Astrocyte (in vitro differentiated cells and primary cell): ENCODE results near the gene FOSL2. TPM values are rescaled to one million over a fixed set of nuclear protein-coding genes. Genes with fewer than 3 reads are reported as not detected.

ENCODE experiments used
- DNase-seq: peaks from one replicate; pipeline ENCODE4 v3.0.0-alpha.2; 2010; ENCODE audit warnings: low read depth
- FAIRE-seq: peaks from 2 replicates; lab custom pipeline; 2011; peaks lifted over from hg19 to GRCh38; lab: Jason Lieb, UNC
- H2AFZ ChIP-seq: 2 replicates; pipeline ENCODE4 v1.6.0; 2012; ENCODE audit warnings: low read depth, low read length, inconsistent platforms
- H3K27ac ChIP-seq: 2 replicates; pipeline ENCODE4 v1.5.1; 2011; ENCODE audit warnings: low read depth, low read length, inconsistent platforms
- H3K27me3 ChIP-seq: 2 replicates; pipeline ENCODE4 v1.6.0; 2011; ENCODE audit warnings: low read length, inconsistent platforms; ENCODE audit not compliant: insufficient read depth
- H3K36me3 ChIP-seq: 2 replicates; pipeline ENCODE4 v1.5.1; 2011; ENCODE audit warnings: low read length, inconsistent platforms; ENCODE audit not compliant: insufficient read depth
- H3K4me1 ChIP-seq: 2 replicates; pipeline ENCODE4 v1.5.1; 2011; ENCODE audit warnings: low read length, inconsistent platforms; ENCODE audit not compliant: insufficient read depth
- H3K4me2 ChIP-seq: 2 replicates; pipeline ENCODE4 v1.6.0; 2012; ENCODE audit warnings: low read length, inconsistent platforms
- H3K4me3 ChIP-seq: 2 replicates; pipeline ENCODE4 v1.5.1; 2011; ENCODE audit warnings: low read depth, mild to moderate bottlenecking, low read length, inconsistent platforms; ENCODE audit not compliant: insufficient read depth
- H3K79me2 ChIP-seq: 2 replicates; pipeline ENCODE4 v1.6.0; 2012; ENCODE audit warnings: mild to moderate bottlenecking, low read length, inconsistent platforms; ENCODE audit not compliant: insufficient read depth
- H3K9ac ChIP-seq: 2 replicates; pipeline ENCODE4 v1.6.0; 2012; ENCODE audit warnings: mild to moderate bottlenecking, low read length, inconsistent platforms
- H3K9me3 ChIP-seq: 2 replicates; pipeline ENCODE4 v1.5.1; 2012; ENCODE audit warnings: low read depth, mild to moderate bottlenecking, low read length, inconsistent platforms; ENCODE audit not compliant: insufficient read depth
- H4K20me1 ChIP-seq: 2 replicates; pipeline ENCODE4 v1.6.0; 2012; ENCODE audit warnings: low read length, inconsistent platforms; ENCODE audit not compliant: insufficient read depth
- H3K27ac Mint-ChIP-seq: one replicate; pipeline ENCODE4 v1.8.0; 2021; ENCODE audit warnings: mild to moderate bottlenecking, mixed read lengths; ENCODE audit not compliant: unreplicated experiment
- H3K27me3 Mint-ChIP-seq: one replicate; pipeline ENCODE4 v1.8.0; 2021; ENCODE audit warnings: low read depth, mixed read lengths; ENCODE audit not compliant: unreplicated experiment
- H3K36me3 Mint-ChIP-seq: one replicate; pipeline ENCODE4 v1.8.0; 2021; ENCODE audit warnings: low read depth, mixed read lengths; ENCODE audit not compliant: unreplicated experiment
- H3K4me1 Mint-ChIP-seq: one replicate; pipeline ENCODE4 v1.8.0; 2021; ENCODE audit warnings: low read depth, mixed read lengths; ENCODE audit not compliant: unreplicated experiment
- H3K4me3 Mint-ChIP-seq: one replicate; pipeline ENCODE4 v1.8.0; 2021; ENCODE audit warnings: mild to moderate bottlenecking, moderate library complexity, mixed read lengths; ENCODE audit not compliant: unreplicated experiment
- H3K9me3 Mint-ChIP-seq: one replicate; pipeline ENCODE4 v1.8.0; 2021; ENCODE audit warnings: mild to moderate bottlenecking, mixed read lengths; ENCODE audit not compliant: unreplicated experiment
- CTCF ChIP-seq: IDR thresholded peaks from 2 replicates; pipeline ENCODE4 v1.5.1; 2011; ENCODE audit warnings: low read depth, mild to moderate bottlenecking, inconsistent platforms, low read length, moderate library complexity; ENCODE audit not compliant: insufficient read depth
- EZH2 ChIP-seq: IDR thresholded peaks from 2 replicates; pipeline ENCODE4 v1.6.1; 2012; ENCODE audit warnings: mild to moderate bottlenecking, low read length, inconsistent platforms; ENCODE audit not compliant: insufficient read depth
- total RNA-seq: library from RNA; stranded (reverse); gene quantifications from 2 replicates; pipeline ENCODE4 v1.2.1, GENCODE V29; 2021

Gene FOSL2
- total RNA-seq, 1 donor from 2014 or later, result 158 TPM

DNA sequence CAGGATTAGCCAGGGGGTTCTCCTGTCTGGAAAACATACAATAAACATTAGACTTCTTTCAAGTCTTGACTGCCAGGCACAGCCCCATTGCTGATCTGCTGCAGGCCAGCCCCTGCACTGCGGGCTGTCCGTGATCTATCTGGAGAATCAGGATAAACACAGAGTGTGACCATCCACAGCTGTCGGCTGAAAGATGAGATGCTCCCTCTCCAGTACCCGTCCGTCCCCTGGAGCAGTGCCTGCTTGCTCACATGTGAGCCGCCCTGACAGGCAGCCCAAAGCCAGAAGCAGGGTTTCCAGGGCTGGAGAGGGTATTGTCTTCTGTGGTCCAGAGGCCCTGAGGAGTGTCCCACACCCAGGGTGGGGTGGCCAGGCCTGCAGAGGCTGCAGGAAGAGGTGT, 46.1 kb upstream of the FOSL2 start:
- Histone ChIP-seq H3K36me3 (no peaks in the 10 kb centered on the region), H3K27ac (no peak overlapping the region), H3K4me3 (no peak overlapping the region), H3K9ac (no peak overlapping the region), H4K20me1 (no peaks in the 10 kb centered on the region), H3K4me1 (peaks cover 14% of the 10 kb centered on the region), H3K9me3 (no peaks in the 10 kb centered on the region), H3K4me2 (no peak overlapping the region), H3K79me2 (no peaks in the 10 kb centered on the region), H3K27me3 (no peaks in the 10 kb centered on the region), H2AFZ (no peak overlapping the region)
- H3K27ac Mint-ChIP-seq, result no peak overlapping the region
- H3K36me3 Mint-ChIP-seq, result no peaks in the 10 kb centered on the region
- H3K9me3 Mint-ChIP-seq, result no peaks in the 10 kb centered on the region
- TF ChIP-seq CTCF (no peak), EZH2 (no peak)
- H3K27me3 Mint-ChIP-seq, result peaks cover 8% of the 10 kb centered on the region
- FAIRE-seq, result no peak
- no peak for DNase-seq
- H3K4me1 Mint-ChIP-seq, result peaks cover 18% of the 10 kb centered on the region
- H3K4me3 Mint-ChIP-seq, result no peak overlapping the region

DNA sequence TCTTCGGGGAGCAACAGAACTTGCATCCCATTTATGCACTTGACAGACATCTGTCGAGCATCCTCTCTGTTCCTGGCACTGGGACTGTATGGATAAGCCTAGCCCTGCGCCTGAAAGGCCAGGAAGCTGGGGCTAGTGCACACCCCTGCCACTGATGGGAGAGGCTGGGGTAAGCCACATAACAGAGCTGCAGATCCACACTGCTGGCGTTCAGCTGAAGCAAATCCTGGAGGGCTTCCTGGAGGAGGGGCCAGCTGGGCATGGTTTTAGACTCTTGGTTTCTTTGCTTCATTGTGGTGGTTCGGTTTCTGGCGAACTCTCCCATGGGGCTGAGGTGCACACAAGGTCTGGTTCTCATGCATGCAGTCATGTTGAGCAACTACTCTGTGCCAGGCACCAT, 45.5 kb upstream of the FOSL2 start:
- H4K20me1 ChIP-seq, result no peaks in the 10 kb centered on the region
- H3K9me3 Mint-ChIP-seq, result no peaks in the 10 kb centered on the region
- H3K27ac Mint-ChIP-seq, result no peak overlapping the region
- H3K4me3 ChIP-seq, result no peak overlapping the region
- H3K4me1 Mint-ChIP-seq, result peaks cover 12% of the 10 kb centered on the region
- peaks cover 12% of the 10 kb centered on the region for H3K4me1 ChIP-seq
- no peak overlapping the region for H2AFZ ChIP-seq
- no peak overlapping the region for H3K4me2 ChIP-seq
- H3K36me3 ChIP-seq, result no peaks in the 10 kb centered on the region
- FAIRE-seq (no peak), DNase-seq (no peak)
- no peaks in the 10 kb centered on the region for H3K79me2 ChIP-seq
- no peak overlapping the region for H3K9ac ChIP-seq
- H3K27me3 ChIP-seq, result no peaks in the 10 kb centered on the region
- no peaks in the 10 kb centered on the region for H3K36me3 Mint-ChIP-seq
- H3K27ac ChIP-seq, result no peak overlapping the region
- peaks cover 14% of the 10 kb centered on the region for H3K27me3 Mint-ChIP-seq
- H3K9me3 ChIP-seq, result no peaks in the 10 kb centered on the region
- H3K4me3 Mint-ChIP-seq, result no peak overlapping the region
- TF ChIP-seq CTCF, result no peak
- TF ChIP-seq EZH2, result no peak

GRCh38 chr2:28347596-28347995, 45.1 kb upstream of the FOSL2 start:
- Mint-ChIP-seq H3K4me3 (no peak overlapping the region), H3K4me1 (peaks cover 8% of the 10 kb centered on the region), H3K9me3 (no peaks in the 10 kb centered on the region), H3K27me3 (peaks cover 16% of the 10 kb centered on the region), H3K27ac (no peak overlapping the region), H3K36me3 (no peaks in the 10 kb centered on the region)
- FAIRE-seq, result no peak
- H3K79me2 ChIP-seq, result no peaks in the 10 kb centered on the region
- H3K36me3 ChIP-seq, result no peaks in the 10 kb centered on the region
- H3K9me3 ChIP-seq, result no peaks in the 10 kb centered on the region
- H3K27me3 ChIP-seq, result no peaks in the 10 kb centered on the region
- no peak overlapping the region for H3K4me2 ChIP-seq
- no peaks in the 10 kb centered on the region for H4K20me1 ChIP-seq
- H3K9ac ChIP-seq, result no peak overlapping the region
- TF ChIP-seq CTCF, result no peak
- no peak for TF ChIP-seq EZH2
- no peak overlapping the region for H2AFZ ChIP-seq
- DNase-seq, result no peak
- H3K27ac ChIP-seq, result no peak overlapping the region
- no peak overlapping the region for H3K4me3 ChIP-seq
- peaks cover 8% of the 10 kb centered on the region for H3K4me1 ChIP-seq
